Activated gamma-delta T cell (primary cell): ENCODE results near the gene APOA1.
"Not testable (repeated sequence)": the region's sequence is repeated elsewhere in the genome, so short reads cannot be mapped to it uniquely, and the experiment has no call there.

Source experiments
- DNase-seq: peaks from one replicate; lab custom pipeline; 2025; lab: John Stamatoyannopoulos, UW

The APOA1 gene

GRCh38 chr11:116857936-116858335 lies 20.5 kb upstream of the APOA1 start:
- no peak for DNase-seq

- no peak for DNase-seq
Measured at GRCh38 chr11:116857316-116857715, 19.9 kb upstream of the APOA1 start.

- no peak for DNase-seq
Measured at GRCh38 chr11:116856423-116856822, 19.0 kb upstream of the APOA1 start.

DNA sequence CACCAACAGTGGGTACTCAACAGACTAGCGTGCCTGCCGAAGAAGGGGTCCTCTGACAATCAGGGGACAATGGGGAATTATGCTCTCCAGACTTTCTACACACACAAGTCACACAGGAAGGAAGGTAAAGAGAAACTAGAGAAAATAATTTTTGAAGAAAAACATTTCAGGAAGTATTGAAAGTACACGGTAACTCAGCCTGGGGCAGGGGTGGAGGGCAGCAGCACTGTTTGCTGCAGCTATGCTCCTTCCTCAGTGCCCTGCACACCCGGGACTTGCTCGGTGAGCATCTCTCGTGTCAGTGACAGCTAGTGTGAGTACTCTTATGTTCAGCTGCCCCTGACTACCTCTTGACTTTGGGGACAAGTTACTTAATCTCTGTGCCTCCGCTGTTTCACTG lies 18.0 kb upstream of the APOA1 start:
- DNase-seq = no peak

DNA sequence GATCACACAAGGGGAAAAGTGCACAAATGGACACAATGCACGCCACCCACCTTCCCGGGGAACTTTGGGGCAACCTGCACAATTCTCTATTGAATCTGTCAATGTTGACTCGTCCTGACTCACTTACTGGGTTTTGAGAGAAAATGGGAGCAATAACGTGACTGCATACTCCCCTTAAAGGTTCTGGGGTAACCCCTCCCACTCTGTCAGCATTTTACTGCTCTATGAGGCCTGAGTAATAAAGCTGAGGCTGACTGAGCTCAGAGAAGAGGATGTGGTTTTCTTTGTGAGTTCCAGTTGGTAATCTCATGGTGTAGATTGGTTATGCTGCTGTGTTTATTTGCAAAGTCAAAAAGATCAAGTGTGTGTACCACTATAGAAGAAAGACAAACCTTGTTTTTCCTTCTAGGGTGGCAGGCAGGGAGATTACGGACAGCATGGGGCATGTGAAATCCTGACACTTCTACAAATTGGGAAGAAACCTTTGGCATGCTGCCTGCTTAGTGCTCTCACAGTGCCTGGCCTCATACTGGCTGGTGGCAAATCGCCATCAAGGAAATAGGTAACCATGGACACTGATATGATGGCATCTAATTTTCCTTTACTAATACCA lies 16.1 kb upstream of the APOA1 start:
- no peak for DNase-seq

DNA sequence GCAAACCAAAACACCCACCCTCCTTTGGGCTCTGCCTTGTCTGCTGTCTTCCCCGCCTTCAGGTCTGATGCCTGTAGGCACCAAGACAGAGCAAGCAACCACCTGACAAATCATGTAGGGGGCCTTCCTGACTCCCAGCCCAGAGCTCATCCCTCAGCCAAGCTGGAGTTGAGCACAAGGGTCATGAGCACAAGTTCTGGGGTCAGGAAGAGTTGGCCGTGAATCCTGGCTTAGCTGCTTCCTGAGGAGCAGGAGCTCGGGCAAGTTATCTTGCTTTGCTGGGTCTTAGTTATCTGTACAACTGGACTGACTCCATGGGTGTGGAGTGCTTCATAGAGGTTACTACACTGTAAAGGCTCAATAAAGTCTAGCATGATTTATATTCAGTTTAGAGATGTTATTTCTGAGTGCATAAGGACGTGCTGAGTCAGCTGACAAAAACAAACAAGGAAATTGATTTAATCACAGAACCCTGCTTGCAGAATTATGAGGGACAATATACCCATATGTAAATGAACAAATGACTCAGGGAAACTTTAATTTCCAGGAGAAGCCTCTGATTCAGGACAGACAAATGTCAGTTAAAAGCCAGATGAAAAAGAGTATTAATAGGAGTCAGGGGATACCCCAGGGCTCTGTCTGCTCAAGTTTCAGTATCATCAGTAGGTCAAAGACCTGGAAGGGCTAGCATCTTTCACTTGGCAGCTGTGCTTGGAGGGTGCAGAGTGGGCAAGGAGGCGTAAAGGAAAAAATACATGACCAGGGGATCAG lies 15.0 kb upstream of the APOA1 start:
- no peak for DNase-seq

DNA sequence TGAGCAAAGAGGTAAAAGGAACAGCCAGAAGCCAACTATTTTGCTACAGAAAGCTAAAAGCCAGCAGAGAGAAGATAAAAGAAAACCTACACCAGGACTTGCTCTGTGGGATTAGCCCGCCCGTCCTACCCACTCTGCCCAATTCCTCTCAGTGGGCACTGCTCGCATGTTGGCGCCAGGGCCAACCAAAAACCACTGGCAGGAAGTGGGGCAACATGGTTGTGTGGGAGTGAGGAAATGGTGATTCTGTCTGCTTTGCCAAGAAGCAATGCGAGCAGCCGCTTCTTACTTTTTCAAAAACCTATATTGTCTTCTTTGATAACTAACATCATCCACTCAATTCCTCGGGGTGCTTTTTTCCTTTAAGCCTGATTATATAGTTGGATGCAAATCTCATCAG lies 14.2 kb upstream of the APOA1 start:
- peak; percentile 17 for DNase-seq

DNA sequence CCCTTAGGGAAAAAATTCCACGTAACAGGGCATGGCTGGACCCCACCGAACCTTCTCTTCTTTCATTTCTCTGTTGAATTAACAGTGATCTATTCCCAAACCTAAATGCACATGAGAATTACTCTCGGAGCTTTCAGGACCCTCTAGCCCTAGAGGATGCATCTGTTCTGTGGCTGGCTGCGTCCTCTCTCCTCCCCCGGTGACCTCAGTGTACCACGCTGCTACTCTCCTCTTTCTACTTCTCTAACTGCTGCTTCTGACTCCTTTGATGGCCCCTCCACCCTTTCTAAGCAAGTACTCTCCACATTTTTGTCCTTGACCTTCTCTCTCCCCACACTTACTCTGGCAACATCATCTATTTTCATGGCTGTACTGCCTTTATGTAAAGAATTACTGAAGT lies 12.1 kb upstream of the APOA1 start:
- no peak for DNase-seq

- no peak for DNase-seq
Measured at GRCh38 chr11:116849060-116849459, 11.6 kb upstream of the APOA1 start.

DNA sequence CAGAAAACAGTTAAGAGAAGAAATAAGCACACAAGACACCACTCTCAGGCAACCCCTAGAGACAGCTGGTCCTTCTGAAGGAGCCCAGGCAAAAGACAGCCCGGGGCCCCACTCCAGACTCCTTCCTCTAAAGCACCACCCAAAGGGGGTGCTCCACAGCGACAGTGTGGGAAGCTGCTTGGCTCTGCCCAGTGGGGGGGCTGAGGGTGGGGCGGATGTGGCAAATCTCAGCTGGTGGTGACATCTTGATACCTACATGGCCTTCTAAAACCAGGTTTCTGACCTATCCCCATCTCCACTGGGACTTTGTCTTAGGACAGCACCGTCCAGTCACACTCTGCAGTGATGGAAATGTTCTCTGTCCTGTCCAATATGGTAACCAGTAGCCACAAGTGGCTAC lies 10.2 kb upstream of the APOA1 start:
- DNase-seq = no peak

DNA sequence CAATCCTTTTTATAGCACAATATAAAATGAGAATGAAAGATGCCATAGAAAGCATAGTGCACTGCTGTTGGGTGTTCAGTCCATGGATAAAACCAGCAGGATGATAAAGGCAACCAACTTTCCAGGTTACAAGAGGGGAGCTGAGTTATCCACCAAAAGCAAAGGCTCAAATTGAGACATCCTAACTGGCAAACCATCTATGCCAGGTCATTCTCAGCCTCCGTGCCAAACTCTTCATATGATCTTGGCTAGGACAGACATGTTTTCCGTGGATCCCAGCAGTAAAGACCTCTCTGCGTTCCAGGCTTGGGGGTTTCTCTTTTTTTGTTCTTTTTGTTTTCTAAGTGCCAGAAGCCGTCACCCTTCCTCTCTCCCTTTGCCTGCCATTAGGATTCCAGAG lies 7.3 kb upstream of the APOA1 start:
- DNase-seq = no peak

- no peak for DNase-seq
Measured at GRCh38 chr11:116843661-116844060, 6.2 kb upstream of the APOA1 start.

GRCh38 chr11:116842909-116843308 lies 5.5 kb upstream of the APOA1 start:
- no peak for DNase-seq

DNA sequence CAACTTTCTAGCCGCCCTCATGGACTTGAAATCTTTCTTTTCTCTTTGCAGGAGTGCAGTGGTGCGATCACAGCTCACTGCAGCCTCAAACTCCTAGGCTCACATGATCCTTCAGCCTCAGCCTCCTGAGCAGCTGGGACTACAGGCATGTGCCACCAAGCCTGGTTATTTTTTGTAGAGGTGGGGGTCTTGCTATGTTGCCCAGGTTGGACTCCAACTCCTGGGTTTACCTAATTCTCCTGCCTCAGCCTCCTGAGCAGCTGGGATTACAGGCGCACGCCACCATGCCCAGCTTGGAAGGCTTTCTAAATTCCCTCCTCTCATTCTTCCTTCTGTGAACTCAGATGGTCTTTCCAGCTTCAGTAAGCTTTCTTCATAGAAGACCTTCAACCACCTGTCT lies 4.7 kb upstream of the APOA1 start:
- no peak for DNase-seq

GRCh38 chr11:116840746-116841296 lies 3.4 kb upstream of the APOA1 start:
- no peak for DNase-seq

DNA sequence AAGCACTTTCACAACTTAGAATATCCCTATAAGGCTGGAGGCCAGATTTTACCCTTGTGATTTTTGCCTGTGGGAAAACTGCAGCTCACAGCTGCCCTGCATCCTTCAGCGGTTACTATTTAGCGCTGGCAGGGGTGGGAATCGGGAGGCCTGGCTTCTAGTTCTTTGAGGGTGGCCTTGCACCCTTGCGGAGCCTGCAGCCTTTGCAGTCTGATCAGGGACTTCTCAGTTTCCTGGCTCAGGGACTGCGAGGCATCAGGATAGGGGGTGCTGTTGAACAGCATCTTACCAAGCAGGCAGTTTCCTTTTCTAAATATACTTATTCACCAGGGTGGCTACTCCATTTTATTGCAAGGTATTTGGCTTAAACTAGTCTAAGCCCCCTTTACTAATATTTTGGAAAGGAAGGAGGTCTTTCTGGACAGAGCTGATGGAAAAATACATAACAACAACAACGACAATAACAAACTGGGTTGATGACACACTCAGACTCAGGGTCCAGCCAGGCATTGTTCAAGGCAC lies 2.9 kb upstream of the APOA1 start:
- DNase-seq = no peak

- no peak for DNase-seq
Measured at GRCh38 chr11:116838321-116839084, 1.1 kb upstream of the APOA1 start.

DNA sequence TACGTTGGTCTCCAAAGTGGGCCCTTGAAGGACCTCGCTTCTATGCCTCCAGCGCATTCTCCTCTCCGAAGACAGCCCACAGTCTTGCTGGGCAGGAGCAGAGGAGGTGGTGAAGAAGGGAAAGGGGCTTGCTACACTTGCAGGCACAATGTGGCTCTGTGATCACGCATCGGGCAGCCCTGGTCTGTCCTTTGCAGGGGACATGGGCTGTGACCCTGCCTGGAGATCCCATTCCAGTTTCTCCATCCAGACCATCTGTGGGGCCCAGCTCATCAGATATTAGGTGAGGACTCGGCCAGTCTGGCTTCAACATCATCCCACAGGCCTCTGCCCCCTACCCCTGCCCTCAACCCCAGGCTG lies 810 bp downstream of the APOA1 start:
- no peak for DNase-seq

GRCh38 chr11:116835791-116836631 lies 1.4 kb downstream of the APOA1 start:
- DNase-seq = peak; percentile 67

DNA sequence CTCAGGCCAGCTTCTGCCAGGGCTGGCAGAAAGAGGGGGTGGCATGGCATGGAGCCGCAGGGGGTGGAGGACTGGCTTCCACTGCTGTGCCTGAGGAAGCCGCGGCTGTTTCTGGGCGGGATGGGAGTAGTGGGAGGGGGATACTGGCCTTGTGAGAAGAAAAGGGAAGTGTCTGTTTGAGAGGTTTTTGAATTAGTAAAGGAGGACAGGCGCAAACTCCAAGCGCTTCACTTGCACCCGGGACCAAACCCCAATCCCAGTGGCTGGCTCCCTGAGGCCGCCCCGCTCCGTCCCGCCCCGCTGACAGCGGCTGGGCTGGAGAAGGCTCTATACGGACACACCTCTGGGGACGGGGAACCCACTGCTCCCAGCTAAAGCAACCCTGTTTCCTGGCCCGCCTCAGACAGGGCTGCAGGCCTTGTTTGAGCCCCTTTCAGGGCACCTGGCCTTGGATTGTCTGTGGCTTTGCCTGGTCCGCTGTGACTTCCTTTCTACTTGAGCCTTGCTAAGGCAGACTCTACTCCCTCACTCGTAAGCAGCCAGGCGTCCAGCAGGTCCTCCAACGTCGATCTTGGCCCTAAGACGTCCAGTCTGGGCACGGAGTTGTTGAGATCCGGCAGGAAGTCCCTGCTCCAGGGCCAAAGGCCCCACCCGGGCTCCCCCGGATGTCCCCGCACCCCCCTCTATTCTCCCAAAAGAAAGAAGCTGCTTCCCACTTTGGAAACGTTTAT lies 2.2 kb downstream of the APOA1 start:
- DNase-seq = no peak

- not testable (repeated sequence) for DNase-seq
Measured at GRCh38 chr11:116834535-116835041, 2.8 kb downstream of the APOA1 start.
